ENCODE results near the gene DGKB.

The DGKB gene

DNA sequence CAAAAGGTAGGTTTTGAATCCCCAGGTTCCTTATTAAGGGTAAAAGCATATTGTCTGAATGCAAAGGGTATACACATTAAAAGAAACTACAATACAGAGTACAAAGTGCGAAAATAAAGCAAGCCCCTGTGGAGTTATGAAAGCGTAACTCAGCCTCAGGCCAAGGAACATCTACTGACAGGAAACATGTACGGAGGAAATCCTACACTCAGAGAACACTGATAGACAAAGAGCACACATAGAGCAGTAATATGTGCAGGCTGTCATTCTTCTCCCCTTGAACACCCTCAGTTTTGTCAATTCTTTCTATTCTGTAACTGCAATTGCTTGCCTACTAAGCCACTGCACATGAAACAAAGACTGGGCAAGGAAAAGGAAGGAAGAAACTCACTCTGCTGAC lies 150.2 kb downstream of the DGKB start:
- no peak for DNase-seq

DNA sequence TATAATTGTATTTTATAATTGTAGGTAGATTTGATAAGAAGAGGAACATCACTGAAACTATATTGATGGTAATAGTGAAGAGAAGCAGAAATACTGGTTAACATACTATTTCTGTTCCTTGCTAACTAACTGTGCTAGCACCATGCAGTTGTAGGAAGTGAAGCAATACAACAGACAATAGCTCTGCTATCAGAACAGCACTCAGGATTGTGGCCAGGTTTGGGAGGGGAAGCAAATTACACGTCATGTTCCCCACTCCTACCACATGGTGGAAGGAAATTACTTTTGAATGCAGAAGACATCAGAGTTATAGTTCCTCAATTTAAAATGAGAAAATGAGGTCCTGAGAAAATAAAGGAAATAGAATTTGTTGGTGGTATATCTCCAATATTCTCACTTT lies 151.1 kb downstream of the DGKB start:
- DNase-seq = no peak

DNA sequence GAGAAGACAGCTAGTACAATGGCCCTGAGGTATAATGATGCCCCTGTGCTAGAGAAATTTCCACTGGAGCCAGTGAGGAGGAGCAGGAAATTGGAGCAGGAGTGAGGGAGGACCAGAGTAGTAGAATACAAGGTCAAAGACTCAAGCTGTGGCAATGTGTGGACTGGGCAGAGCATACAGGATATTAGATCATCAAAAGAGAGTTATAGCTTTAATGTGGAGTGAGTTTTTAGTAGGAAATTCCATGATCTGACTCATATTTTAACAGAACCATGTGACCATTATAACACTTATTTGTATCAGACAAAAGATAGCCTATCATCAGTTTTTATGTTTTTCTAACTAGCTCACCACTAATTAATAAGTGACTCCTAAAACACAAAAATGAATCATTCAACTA lies 154.1 kb downstream of the DGKB start:
- DNase-seq = no peak

DNA sequence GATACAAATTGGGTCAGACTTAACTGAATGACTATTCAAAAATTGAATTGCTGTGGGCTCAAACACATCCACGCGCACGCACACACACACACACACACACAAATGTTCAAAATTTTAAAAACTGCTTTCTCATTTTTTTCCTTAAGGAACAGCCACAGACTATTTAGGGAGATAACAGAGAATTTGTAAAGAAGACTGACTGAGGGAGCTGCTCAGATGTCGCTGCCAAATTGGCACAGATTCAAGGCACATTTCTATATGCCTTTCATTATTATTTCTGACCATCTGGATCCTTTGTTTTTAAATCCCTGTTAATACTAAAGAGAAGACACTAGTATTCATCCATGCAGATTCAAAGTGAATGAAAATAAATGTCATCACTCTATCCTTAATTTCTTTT lies 154.8 kb downstream of the DGKB start:
- no peak for DNase-seq

DNA sequence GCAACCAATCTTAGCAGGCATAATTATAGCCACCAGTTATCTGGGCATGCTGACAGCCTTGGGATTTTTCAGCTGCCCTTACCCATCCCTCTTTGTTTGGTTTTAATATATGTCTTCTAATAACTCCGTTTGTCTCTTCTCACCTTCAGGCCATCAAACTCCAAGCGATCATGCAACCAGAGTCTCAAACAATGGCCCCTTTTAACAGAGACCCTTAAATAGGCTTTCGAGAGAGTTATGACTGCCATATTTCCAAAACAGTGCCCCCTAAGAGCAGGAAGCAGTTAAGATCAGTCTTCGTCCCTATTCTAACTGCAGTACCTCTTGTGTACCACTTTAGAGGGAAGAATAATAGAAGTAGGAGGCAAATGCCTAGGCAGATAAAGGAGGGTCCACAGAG lies 157.5 kb downstream of the DGKB start:
- no peak for DNase-seq

DNA sequence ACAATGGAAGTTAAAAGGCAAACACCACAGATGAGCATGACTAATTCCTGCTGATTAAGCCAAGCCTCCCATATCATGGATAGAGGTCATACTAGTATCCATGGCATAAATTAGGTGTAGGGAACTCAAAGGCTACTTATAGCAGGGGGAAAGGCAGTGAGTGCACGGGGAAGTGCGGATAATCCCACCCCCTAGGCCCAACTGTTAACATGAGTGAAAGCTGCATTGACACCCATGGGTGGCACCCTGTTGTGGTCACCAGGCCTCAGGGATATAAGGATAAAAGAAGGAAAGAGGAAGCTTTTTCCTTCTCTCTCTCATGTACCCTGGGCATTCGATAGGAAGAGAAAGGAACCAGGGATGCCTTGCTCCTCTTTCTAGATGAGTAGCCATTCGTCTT lies 161.9 kb downstream of the DGKB start:
- DNase-seq = no peak

DNA sequence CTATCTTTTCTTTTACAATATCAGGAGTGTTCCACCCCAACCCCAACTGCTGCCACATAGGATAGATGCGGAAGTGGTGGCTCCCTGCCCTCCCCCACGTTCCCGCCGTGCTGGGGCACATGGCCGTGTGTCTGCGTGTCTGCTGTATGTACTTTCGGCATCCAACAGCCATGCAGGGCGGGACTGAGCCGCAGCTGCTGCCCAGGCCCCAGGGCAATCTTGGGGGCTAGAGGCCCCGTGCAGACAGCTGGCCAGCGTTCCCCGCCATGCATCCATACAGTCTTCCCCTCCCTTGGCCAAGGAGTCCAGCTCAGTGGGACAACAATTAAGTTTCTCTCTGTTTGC lies 162.7 kb downstream of the DGKB start:
- DNase-seq = no peak

DNA sequence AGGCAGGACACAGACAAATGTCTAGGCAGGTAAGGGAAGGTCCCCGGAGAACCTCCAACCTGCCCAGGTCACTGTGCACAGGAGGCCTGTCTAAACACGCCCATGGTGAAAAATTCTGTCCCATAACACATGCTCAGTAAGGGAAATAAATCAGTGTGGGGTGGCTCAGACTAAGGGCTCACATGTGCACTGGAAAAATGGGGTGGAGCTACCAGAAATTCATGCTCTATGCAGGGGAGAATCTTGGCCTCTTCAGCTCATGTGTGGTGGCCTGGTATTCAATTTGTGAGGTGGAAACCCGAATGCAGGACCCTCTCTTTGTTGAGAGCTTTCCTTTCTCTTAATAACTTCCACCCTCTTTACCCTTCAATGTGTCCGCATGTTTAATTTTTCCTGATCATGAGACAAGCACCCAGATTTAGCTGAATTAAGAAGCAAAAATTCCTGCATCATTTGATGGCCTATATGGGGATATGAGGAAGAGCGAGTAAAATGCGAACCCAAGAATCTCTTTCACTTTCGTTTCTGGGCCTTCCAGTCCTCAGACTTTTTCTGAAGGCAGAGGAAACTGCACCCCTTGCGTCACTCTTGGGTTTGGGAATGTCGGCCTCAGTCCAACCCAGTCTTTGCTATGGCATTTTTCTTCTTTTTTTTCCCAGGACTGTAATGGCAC lies 163.2 kb downstream of the DGKB start:
- no peak for DNase-seq

DNA sequence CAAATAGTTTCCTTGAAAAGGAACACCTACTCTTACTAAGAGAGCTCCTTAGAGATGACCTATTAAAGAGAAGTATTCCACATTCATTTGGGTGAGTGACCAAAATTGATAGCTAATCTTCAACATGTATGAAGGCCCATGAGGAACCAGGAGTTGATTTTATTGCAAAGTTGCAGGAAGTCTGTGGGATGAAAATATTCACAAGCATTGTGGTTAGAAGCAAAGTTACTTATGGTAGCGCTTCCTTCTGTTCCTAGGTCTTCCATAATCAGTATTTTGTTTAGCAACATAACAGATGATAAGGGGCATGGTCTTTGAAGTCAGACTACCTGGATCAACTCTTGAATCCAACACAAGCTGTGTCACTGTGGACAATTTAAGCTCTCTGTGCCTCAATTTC lies 164.5 kb downstream of the DGKB start:
- DNase-seq = no peak

DNA sequence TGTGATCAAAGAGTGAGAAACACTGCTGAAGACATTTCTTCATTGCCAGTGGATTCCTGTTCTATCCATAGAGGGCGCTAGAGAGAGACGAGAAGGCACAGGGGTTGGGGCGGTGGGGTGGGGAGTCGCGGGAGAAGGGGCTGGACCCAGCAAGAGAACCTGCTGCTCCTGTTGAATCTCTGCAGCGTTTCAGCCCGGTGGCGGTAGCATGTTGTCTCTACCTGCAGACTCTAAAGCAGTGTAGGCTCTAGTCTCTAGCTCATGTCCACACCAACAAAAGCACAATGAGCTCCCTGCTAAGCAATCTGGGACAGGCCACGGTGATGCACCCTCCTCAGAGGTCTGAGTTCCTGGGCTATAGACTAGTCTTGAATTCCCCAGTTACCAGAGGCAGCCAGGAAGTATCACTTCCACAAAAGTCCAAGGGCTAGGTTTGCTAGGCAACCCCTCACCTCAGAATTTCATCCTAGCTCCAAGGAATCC lies 167.7 kb downstream of the DGKB start:
- no peak for DNase-seq

DNA sequence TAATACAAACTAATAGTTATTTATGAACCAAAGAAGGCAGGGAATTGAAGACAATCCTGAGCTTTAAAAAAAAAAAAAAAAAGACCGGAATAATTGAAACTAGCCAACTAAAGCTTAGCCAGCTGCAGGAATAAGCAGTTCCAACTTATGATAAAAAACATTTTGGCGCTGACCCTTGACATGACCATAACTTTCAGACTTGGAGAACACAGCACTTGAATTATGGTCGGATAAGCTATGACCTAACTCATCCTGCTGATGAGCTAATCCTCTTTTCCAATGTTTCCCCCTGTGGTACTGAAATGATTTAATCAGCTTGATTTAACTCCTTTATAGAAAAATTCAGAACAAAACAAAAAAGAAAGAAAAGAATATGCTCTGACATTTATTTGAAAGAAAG lies 181.8 kb downstream of the DGKB start:
- no peak for DNase-seq

DNA sequence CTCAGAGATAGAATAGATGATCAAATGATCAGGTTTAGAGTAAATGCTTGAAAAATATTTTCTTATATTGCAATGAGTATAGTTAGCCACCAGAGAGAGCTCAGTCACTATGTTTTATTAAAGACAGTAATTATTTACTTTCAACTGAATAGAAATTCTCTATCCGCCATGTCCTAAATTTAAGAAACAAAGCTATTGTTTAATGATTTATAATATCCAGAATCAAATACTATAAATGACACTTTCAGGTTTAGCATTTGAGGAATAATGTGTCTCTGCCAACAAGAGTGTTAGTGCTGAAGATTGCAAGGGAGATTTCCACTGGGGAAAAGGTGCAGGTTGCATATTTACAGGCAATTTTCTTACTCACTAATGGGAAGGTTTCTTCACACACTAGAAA lies 184.7 kb downstream of the DGKB start:
- DNase-seq = no peak

DNA sequence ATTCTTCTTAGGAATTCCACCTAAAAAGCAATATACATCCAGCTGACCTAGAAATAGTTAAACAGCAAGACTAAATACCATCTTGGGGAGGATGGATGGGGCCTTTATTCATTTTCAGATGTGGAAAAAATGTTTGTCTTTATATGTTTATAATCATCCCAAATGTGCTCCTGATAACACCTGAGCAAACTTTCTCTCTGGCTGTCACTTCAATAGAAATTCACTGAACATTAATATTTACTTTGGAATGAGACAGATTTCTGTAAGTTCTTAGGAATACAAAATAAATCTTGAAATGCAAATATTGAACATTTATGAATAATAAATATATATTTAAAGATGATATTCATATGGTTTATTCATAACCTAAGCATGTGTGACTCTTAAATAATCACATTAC lies 185.4 kb downstream of the DGKB start:
- DNase-seq = no peak

DNA sequence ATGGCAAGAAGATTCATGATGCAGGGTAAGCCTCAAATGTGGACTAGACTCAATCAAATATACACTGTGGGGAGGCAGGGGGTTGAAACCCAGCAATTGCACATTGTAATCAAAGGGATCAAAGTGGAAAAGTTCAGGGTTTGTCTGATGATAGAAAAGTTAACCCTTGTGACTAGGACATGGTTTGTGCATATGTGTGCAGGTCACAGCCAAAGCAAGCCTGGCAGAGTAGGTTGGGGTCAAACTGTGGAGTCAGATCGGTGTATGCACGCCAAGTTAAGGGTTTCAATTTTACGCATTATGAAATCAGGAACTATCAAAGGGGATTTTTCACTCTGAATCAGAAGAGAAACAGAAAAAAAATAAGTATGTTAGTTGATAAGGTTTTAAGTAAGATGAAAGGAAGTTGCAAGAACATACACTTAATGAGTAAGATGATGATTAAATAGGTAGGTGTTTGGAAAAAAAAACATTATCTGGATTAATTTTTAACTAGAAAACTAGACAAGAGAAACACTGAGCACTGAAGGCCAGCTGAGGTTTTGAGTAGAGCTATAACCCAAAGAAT lies 188.3 kb downstream of the DGKB start:
- no peak for DNase-seq

DNA sequence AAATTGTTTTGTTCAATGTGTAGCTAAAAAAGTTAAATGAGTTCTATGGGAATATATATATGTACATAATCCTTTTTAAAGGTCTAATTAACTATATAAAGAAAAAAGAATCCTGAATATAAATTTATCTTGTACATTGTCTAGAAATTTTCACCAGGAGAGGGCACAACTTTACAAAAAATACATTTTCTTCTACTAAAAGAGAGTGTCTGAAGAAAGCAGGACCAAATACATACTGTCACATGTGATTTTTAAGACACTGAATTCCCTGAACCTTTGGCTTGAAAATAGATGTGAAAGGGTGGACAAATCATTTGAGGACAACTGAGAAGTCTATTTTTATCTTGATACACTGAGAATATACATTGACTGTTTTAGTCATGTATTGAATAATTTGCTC lies 204.3 kb downstream of the DGKB start:
- no peak for DNase-seq

DNA sequence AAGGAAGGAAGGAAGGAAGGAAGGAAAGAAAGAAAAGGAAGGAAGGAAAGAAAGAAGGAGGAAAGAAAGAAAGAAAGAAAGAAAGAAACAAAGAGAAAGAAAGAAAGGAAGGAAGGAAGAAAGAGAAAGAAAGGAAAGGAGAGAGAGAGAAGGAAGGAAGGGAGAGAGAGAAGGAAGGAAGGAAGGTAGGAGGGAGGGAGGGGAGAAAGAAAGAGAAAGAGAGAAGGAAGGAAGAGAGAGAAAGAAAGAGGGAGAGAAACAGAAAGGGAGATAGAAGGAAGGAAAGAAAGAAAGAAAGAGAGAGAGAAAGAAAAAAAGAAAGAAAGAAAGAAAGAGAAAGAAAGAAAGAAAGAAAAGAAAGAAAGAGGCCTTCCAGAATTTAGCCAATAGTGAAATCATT lies 204.9 kb downstream of the DGKB start:
- DNase-seq = no peak

DNA sequence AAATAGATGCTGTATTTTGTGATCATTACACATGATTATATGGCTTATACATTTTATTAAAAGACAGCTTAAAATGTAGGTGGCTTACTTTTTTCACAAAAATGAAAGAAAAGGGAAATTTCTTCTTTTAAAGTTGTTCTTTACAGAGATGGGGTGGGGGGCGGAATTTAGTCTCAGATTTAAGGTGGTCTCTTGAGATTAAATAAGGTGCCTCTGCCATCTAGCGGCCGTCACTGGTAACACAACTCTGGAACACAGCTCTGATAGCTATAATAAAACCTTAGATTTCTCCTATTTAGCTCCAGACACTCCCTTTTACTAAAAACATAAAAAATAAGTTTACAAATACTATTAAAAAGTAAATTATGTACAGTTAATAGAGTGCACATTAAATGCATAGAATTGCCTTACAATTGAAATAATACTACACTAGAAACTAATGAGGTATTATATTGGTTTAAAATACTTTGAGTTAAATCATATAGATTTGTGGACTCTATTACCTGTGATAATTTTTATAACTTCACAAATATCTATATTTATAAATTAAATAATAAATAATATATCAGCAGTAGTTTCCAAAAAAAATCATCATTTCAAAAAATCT lies 210.9 kb downstream of the DGKB start:
- peak; percentile 50 for DNase-seq

DNA sequence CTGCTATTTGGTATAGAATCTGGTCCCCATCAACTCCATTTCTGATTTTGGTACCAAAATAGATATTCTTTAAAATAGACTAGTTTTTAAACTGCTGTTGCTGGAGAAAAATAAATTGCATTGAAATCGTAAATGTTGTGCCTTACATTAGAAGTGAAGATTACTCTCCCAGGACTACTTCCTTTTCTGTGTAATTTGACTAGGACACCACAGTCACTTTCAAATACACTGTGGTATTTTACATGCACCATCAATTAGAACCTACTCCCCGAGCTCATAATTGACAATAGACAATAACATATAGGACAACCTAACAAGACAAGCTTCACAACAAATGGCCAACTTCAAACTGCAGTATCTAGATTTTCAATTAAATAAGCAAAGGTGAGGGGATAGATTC lies 211.5 kb downstream of the DGKB start:
- DNase-seq = no peak

DNA sequence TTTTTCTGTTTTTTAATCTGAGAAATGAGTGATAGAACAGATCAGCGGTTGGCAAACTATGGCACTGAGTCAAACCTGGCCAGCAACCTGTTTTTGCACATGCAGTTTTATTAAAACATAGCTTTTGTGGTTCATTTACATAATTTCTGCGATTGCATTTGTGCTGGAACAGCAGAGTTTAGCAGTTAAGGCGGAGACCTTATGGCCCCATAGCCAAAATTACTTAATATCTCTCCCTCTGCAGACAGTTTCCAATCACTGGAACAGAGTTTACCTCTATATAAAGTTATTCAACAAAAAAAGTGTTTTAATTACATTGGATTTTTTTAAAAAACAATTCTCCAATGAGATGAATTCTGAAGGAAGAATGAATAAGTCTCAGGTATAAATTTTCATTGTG lies 212.1 kb downstream of the DGKB start:
- DNase-seq = no peak

DNA sequence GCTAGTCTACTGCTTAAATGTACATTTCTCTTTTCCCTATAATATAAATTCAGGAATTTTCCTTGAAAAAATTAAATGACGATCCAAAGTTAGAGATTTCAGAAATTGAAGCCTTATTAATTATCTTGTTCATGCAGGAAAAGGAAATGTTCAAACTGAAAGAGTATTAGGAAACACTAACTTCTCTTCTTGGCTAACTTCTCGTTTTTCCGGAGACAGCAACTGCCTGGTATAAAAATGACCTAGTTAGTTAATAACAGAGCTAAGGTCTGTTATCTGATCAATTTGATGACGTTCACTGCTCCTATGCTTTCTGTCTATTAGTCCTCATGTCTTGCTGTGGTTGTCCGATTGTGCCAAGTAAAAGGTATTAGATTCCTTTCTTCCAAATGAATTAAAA lies 212.5 kb downstream of the DGKB start:
- DNase-seq = no peak

DNA sequence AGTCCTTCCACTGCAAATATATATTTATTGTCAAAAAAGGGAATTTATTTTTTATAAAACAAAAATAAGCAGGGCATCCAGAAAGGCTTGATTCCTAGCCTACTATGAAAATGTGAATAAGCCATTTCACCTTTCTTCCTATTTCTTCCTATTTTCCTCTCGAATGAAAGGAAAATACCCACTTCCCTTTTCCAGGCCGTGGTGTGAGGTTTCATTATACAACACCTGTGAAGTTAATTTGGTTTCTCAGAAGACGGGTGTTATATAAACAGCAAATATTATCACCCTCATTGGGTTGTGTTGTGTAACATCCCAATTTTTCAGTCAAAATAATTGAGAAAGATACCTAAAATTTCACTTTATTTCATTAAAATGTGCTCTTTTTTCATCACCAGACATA lies 214.3 kb downstream of the DGKB start:
- DNase-seq = no peak

DNA sequence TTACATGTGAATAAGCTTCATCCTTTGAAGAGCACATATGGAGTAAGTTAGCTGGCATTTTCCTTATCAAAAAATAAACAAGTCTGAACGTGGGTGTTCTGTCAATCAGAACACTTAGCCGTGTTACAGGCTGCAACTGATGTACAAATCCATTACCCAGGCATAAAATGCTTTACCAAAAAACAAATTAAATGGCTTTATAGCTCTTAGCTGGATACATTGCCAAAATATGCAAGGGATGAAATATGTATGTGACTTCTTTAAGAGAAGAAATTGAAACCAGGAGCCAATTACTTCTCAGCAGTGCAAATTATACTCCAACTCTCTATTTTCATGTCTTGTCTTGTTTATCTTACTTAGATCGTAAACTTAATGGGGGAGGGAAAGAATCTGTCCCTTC lies 214.8 kb downstream of the DGKB start:
- DNase-seq = no peak

DNA sequence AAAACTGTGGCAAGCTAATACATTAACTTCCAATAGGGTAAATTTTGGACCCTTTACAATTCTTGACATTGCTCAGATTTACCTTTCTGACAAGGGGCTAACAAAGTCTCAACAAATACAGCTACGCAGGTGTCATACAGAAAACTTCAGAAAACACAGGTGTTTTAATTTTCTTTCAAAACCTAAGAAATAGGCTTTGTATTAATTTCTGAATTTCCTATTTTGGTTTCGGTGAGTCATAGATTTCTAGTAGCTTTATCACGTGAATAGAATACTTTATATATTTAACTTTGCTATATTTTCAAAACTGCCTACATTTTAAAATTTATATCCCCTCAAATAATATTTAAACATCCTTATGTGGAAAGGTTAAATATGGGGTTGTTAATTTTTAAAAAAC lies 215.3 kb downstream of the DGKB start:
- no peak for DNase-seq

DNA sequence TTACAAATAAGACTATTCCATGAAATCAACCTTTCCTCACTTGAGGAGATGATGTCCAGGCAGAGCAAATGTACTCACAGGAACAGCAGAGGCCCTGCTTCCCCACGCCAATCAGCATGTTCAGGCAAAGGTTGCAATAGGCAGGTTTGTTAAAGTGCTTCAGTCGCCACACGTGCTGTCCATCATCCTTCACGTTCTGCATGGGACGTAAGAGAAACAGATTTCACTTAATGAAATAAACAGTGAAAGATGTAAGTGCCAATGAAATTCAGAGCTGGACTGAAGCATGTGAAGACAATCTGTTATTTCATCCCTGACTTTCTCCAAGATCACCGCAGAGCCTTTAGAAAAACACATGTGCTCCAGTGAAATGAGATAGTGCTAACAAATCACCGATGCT lies 217.4 kb downstream of the DGKB start:
- no peak for DNase-seq

DNA sequence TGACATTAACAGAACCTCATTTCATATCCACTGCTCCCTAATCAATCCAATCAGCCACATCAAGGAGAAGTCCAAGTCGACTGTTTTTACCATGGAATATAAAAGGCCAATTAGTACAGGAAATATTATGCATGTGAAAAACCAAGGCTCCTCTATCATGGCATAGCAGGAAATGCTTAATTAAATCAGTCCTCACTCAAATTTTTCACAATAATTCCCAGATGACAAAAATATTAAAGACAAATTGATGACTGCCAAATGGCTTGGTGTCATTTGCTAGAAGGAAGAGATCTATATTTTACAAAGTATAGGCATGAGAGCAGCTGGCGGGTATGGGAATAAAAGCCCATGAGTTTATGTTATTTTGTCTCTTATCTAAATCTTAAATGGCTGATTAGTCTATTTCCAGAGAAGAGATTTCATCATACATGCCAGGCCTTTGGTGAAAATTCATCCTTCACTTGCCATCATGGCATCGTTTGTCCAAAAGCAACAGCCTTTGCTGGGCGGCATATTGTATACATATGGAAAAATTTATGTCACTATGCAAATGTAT lies 219.6 kb downstream of the DGKB start:
- no peak for DNase-seq
